ENCODE measurements around the gene IDI1. TPM values are rescaled to one million over a fixed set of nuclear protein-coding genes. Genes with fewer than 3 reads are reported as not detected.
A peak's percentile ranks its signal among the peaks of the same experiment; 100 is the strongest.

Gene IDI1
- polyA plus RNA-seq, 1 donor from 2014 or later = 54.8 TPM

GRCh38 chr10:1006573-1006972, 42.3 kb downstream of the IDI1 start:
- Mint-ChIP-seq H3K27me3 (no peaks in the 10 kb centered on the region), H3K9me3 (peaks cover under 1 to 10% (median 6%) of the 10 kb centered on the region in 3 donors), H3K27ac (no peak overlapping the region), H3K4me3 (no peak overlapping the region), H3K4me1 (peaks cover 0 to under 1% (median 0%) of the 10 kb centered on the region in 3 donors), H3K36me3 (peaks cover 8% of the 10 kb centered on the region)

GRCh38 chr10:1003884-1004670, 44.8 kb downstream of the IDI1 start:
- H3K4me3 Mint-ChIP-seq = no peak overlapping the region
- peaks cover 0 to 2% (median 0%) of the 10 kb centered on the region in 3 donors for H3K4me1 Mint-ChIP-seq
- H3K36me3 Mint-ChIP-seq = peaks cover 18% of the 10 kb centered on the region
- H3K27me3 Mint-ChIP-seq = no peaks in the 10 kb centered on the region
- no peak overlapping the region for H3K27ac Mint-ChIP-seq
- H3K9me3 Mint-ChIP-seq = peaks cover 2 to 10% (median 6%) of the 10 kb centered on the region in 3 donors

GRCh38 chr10:1002425-1003006, 46.4 kb downstream of the IDI1 start:
- Mint-ChIP-seq H3K27me3 (no peaks in the 10 kb centered on the region), H3K27ac (no peak overlapping the region), H3K4me3 (no peak overlapping the region), H3K4me1 (peaks cover 0 to 2% (median 0%) of the 10 kb centered on the region in 3 donors), H3K36me3 (peaks cover 20% of the 10 kb centered on the region), H3K9me3 (peaks cover 2 to 10% (median 6%) of the 10 kb centered on the region in 3 donors)

- peaks cover 23% of the 10 kb centered on the region for H3K36me3 Mint-ChIP-seq
- peaks cover 2 to 10% (median 3%) of the 10 kb centered on the region in 3 donors for H3K4me1 Mint-ChIP-seq
- H3K27me3 Mint-ChIP-seq = no peaks in the 10 kb centered on the region
- no peak overlapping the region for H3K4me3 Mint-ChIP-seq
- peak overlapping the region in 1 of 3 donors; percentile 28 for H3K27ac Mint-ChIP-seq
- peaks cover 2 to 3% (median 2%) of the 10 kb centered on the region in 3 donors for H3K9me3 Mint-ChIP-seq
Measured at GRCh38 chr10:997266-998022, 51.5 kb downstream of the IDI1 start.

GRCh38 chr10:996031-996430, 52.9 kb downstream of the IDI1 start:
- peak overlapping the region in 1 of 3 donors; percentile 82 for H3K27ac Mint-ChIP-seq
- H3K36me3 Mint-ChIP-seq = peaks cover 16% of the 10 kb centered on the region

GRCh38 chr10:995559-995926, 53.4 kb downstream of the IDI1 start:
- Mint-ChIP-seq H3K4me1 (peaks cover 11 to 14% (median 14%) of the 10 kb centered on the region in 3 donors), H3K9me3 (no peaks in the 10 kb centered on the region), H3K27me3 (no peaks in the 10 kb centered on the region), H3K36me3 (peaks cover 12% of the 10 kb centered on the region), H3K4me3 (peak overlapping the region in 2 of 4 donors; percentile 41 to 74), H3K27ac (peak overlapping the region; percentile 16 to 82 (median 42))

More at GRCh38 chr10:996031-996430, 52.9 kb downstream of the IDI1 start:
- Mint-ChIP-seq H3K9me3 (no peaks in the 10 kb centered on the region), H3K27me3 (no peaks in the 10 kb centered on the region), H3K4me3 (no peak overlapping the region), H3K4me1 (peaks cover 9 to 12% (median 9%) of the 10 kb centered on the region in 3 donors)

- Mint-ChIP-seq H3K4me3 (peak overlapping the region in 2 of 4 donors; percentile 41 to 74), H3K27ac (peak overlapping the region; percentile 16 to 42 (median 27)), H3K36me3 (peaks cover 10% of the 10 kb centered on the region), H3K27me3 (no peaks in the 10 kb centered on the region), H3K4me1 (peaks cover 14 to 17% (median 15%) of the 10 kb centered on the region in 3 donors), H3K9me3 (no peaks in the 10 kb centered on the region)
Measured at GRCh38 chr10:994836-995558, 53.9 kb downstream of the IDI1 start.

- Mint-ChIP-seq H3K27ac (peak overlapping the region in 1 of 3 donors; percentile 58), H3K36me3 (peaks cover 7% of the 10 kb centered on the region), H3K4me1 (peaks cover 22 to 26% (median 24%) of the 10 kb centered on the region in 3 donors), H3K9me3 (no peaks in the 10 kb centered on the region), H3K4me3 (peak overlapping the region in 1 of 4 donors; percentile 69), H3K27me3 (no peaks in the 10 kb centered on the region)
Measured at GRCh38 chr10:992871-993270, 56.0 kb downstream of the IDI1 start.

- Mint-ChIP-seq H3K27me3 (no peaks in the 10 kb centered on the region), H3K4me3 (peak overlapping the region in 1 of 4 donors; percentile 69), H3K27ac (peak overlapping the region in 1 of 3 donors; percentile 58), H3K4me1 (peaks cover 22 to 26% (median 24%) of the 10 kb centered on the region in 3 donors), H3K36me3 (peaks cover 5% of the 10 kb centered on the region), H3K9me3 (no peaks in the 10 kb centered on the region)
Measured at GRCh38 chr10:992467-992866, 56.5 kb downstream of the IDI1 start.

- peaks cover 22 to 28% (median 28%) of the 10 kb centered on the region in 3 donors for H3K4me1 Mint-ChIP-seq
- H3K4me3 Mint-ChIP-seq = peak overlapping the region; percentile 9 to 86 (median 61)
- no peaks in the 10 kb centered on the region for H3K9me3 Mint-ChIP-seq
- H3K27ac Mint-ChIP-seq = peak overlapping the region in 1 of 3 donors; percentile 84
- H3K36me3 Mint-ChIP-seq = peaks cover 4% of the 10 kb centered on the region
- H3K27me3 Mint-ChIP-seq = no peaks in the 10 kb centered on the region
Measured at GRCh38 chr10:990808-991207, 58.1 kb downstream of the IDI1 start.

Other genes starting within 250 kb of the IDI1 start
- 31.3 TPM for gene LARP4B, start 117.4 kb downstream of the IDI1 start, polyA plus RNA-seq
- gene GTPBP4, start 60.7 kb downstream of the IDI1 start, polyA plus RNA-seq = 20.7 TPM
- not detected for gene IDI2, start 23.3 kb downstream of the IDI1 start, polyA plus RNA-seq
- gene WDR37, start 7.3 kb upstream of the IDI1 start, polyA plus RNA-seq = 14.7 TPM

Measured in IgD-negative memory B cell (primary cell).